Right lobe of liver (tissue), 6 donors: ENCODE results near the gene ACOT13. TPM values are rescaled to one million over a fixed set of nuclear protein-coding genes. Genes with fewer than 3 reads are reported as not detected.

Experiments
- ATAC-seq, 4 donors: fragments of 200-7000 bp; cut with Tn5 transposase; one replicate each; pipeline ENCODE4 v1.9.1; 2020; ENCODE audit warnings: mild to moderate bottlenecking in 4 of 4, moderate library complexity in 4 of 4
- DNase-seq, 3 donors: peaks; one replicate each; pipeline ENCODE4 v3.0.0-alpha.2; 2020
- H3K27ac ChIP-seq, 3 donors: fragments of 200-600 bp; one replicate each; pipeline ENCODE4 v1.8.0; 2022
- H3K27me3 ChIP-seq, 2 donors: fragments of 200-600 bp; one replicate each; pipeline ENCODE4 v1.8.0; 2022
- H3K36me3 ChIP-seq, 4 donors: fragments of 200-600 bp; sonication (generic) in 1 of 4; one replicate each; pipeline versions ENCODE4 v1.5.1 to v1.8.0; 2017 to 2022; ENCODE audit warnings: control low read depth in 1 of 4
- H3K4me1 ChIP-seq, 4 donors: fragments of 200-600 bp; sonication (generic) in 1 of 4; one replicate each; pipeline versions ENCODE4 v1.5.1 to v1.8.0; 2017 to 2022; ENCODE audit warnings: control low read depth in 1 of 4
- H3K4me3 ChIP-seq, 3 donors: fragments of 200-600 bp; one replicate each; pipeline ENCODE4 v1.8.0; 2022
- H3K9me3 ChIP-seq, 4 donors: fragments of 200-600 bp; sonication (generic) in 1 of 4; one replicate each; pipeline versions ENCODE4 v1.5.1 to v1.8.0; 2017 to 2022; ENCODE audit warnings: control low read depth in 1 of 4
- CTCF ChIP-seq, 4 donors: fragments of 200-600 bp in 3 of 4; fragments of 450-650 bp in 1 of 4; IDR thresholded peaks; one replicate each; pipeline versions ENCODE4 v1.5.1 to v1.8.0; 2016 to 2022; ENCODE audit warnings: antibody characterized with exemption in 4 of 4, mild to moderate bottlenecking in 2 of 4
- POLR2A ChIP-seq: fragments of 450-650 bp; IDR thresholded peaks from one replicate; pipeline ENCODE4 v1.6.1; 2017; ENCODE audit warnings: antibody characterized with exemption, mild to moderate bottlenecking
- WGBS: methylation state at CpG from one replicate; pipeline ENCODE4 v1.1.6; 2018; ENCODE audit warnings: low coverage, low lambda C conversion rate; ENCODE audit not compliant: insufficient coverage; ENCODE audit errors: missing lambda C conversion rate; 5-methylcytosine and 5-hydroxymethylcytosine counted together
- intact Hi-C, 2 donors: fragments of 100-400 bp; cut with DNase I; formaldehyde crosslinking; loops; one replicate each; pipeline versions ENCODE4 v1.11.2 to v1.14.1; 2022
- total RNA-seq, 6 experiments: library from RNA; depleted of rRNA in 2 of 6; stranded (reverse); fragments of >200 nt in 2 of 6; fragmentation: NEBNext Ultra II Directional in 3 of 6; extraction: Animal tissue kit (Norgen Biotek cat#: 25700) in 3 of 6; gene quantifications; one replicate each; pipeline versions ENCODE4 v1.1.0 to v1.2.4, GENCODE V29; 2016 to 2023
- donor health status: DM: no; HTN: yes; CAD: no.
- donor health status: DM: no; HTN: no; CAD: no.
- donor health status: DM: no; HTN: no; CAD: no.
- donor health status: DM: no; HTN: yes; CAD: no.
- donor health status: DM: no; HTN: yes; CAD: no.

The ACOT13 gene
- total RNA-seq, 6 experiments from 2014 or later: 14.0 to 53.6 (median 43.4) TPM

GRCh38 chr6:24696097-24696496 is 29.2 kb downstream of the ACOT13 start:
- H3K36me3 ChIP-seq: peaks cover 0 to 7% (median 0%) of the 10 kb centered on the region in 4 donors
- H3K9me3 ChIP-seq: no peaks in the 10 kb centered on the region
- DNase-seq (no peak), ATAC-seq (no peak)
- H3K4me1 ChIP-seq: peaks cover 0 to 8% (median 3%) of the 10 kb centered on the region in 4 donors
- no peak for TF ChIP-seq CTCF (IDR thresholded peaks at IDR 0.05)
- TF ChIP-seq POLR2A: no peak
- intact Hi-C loops: loop anchor here in 1 of 2 donors (10.0 kb wide), 1 partner anchor 111 kb away; no protein-coding TSS in a partner anchor
- no peak overlapping the region for H3K27ac ChIP-seq
- no peaks in the 10 kb centered on the region for H3K27me3 ChIP-seq
- H3K4me3 ChIP-seq: no peak overlapping the region
- WGBS: 85% methylated on average over 2 of the region's 2 CpGs

- DNase-seq (no peak), ATAC-seq (peak in 2 of 4 donors; percentile 15 to 20)
- Histone ChIP-seq H3K4me3 (no peak overlapping the region), H3K9me3 (no peaks in the 10 kb centered on the region), H3K27ac (no peak overlapping the region), H3K36me3 (peaks cover 0 to 40% (median 14%) of the 10 kb centered on the region in 4 donors), H3K27me3 (no peaks in the 10 kb centered on the region), H3K4me1 (peaks cover 0 to 6% (median 2%) of the 10 kb centered on the region in 4 donors)
- intact Hi-C loops: loop anchor here in 1 of 2 donors (10.0 kb wide), 1 partner anchor 115 kb away; no protein-coding TSS in a partner anchor
- 28% methylated on average over 3 of the region's 3 CpGs for WGBS
- TF ChIP-seq POLR2A: no peak
These were observed 32.9 kb downstream of the ACOT13 start for GRCh38 chr6:24699521-24700359.

GRCh38 chr6:24702720-24703282 is 35.9 kb downstream of the ACOT13 start:
- no peaks in the 10 kb centered on the region for H3K9me3 ChIP-seq
- DNase-seq: no peak
- 58% methylated on average over 2 of the region's 4 CpGs for WGBS
- intact Hi-C loops: no loop called here
- ATAC-seq: no peak
- H3K4me1 ChIP-seq: peaks cover 0 to 6% (median 2%) of the 10 kb centered on the region in 4 donors
- no peak for TF ChIP-seq POLR2A
- no peak for TF ChIP-seq CTCF (IDR thresholded peaks at IDR 0.05)
- no peaks in the 10 kb centered on the region for H3K27me3 ChIP-seq
- H3K4me3 ChIP-seq: no peak overlapping the region
- H3K27ac ChIP-seq: no peak overlapping the region
- peaks cover 13 to 70% (median 37%) of the 10 kb centered on the region in 4 donors for H3K36me3 ChIP-seq

- no peak for ATAC-seq
- TF ChIP-seq POLR2A (no peak), CTCF (IDR thresholded peaks at IDR 0.05) (no peak)
- Histone ChIP-seq H3K27me3 (no peaks in the 10 kb centered on the region), H3K4me3 (no peak overlapping the region), H3K4me1 (peaks cover 0 to 6% (median 2%) of the 10 kb centered on the region in 4 donors), H3K27ac (no peak overlapping the region), H3K36me3 (peaks cover 13 to 82% (median 44%) of the 10 kb centered on the region in 4 donors), H3K9me3 (no peaks in the 10 kb centered on the region)
- no peak for DNase-seq
- intact Hi-C loops: no loop called here
These were observed 37.6 kb downstream of the ACOT13 start for GRCh38 chr6:24704468-24704867.

- peaks cover 0 to 9% (median under 1%) of the 10 kb centered on the region in 4 donors for H3K4me1 ChIP-seq
- intact Hi-C loops: no loop called here
- ATAC-seq (no peak), DNase-seq (no peak)
- no peak overlapping the region for H3K4me3 ChIP-seq
- no peaks in the 10 kb centered on the region for H3K9me3 ChIP-seq
- H3K27ac ChIP-seq: no peak overlapping the region
- 78% methylated on average over 3 of the region's 3 CpGs for WGBS
- peaks cover 13 to 100% (median 58%) of the 10 kb centered on the region in 4 donors for H3K36me3 ChIP-seq
- H3K27me3 ChIP-seq: no peaks in the 10 kb centered on the region
- TF ChIP-seq CTCF (IDR thresholded peaks at IDR 0.05) (no peak), POLR2A (no peak)
These were observed 41.7 kb downstream of the ACOT13 start for GRCh38 chr6:24708612-24709011.
